Stimulated activated CD4-positive, alpha-beta T cell treated with anti-CD3 and anti-CD28 coated beads, Interleukin-1b, Interleukin-23, amount 100 ng/mL, for 24 hours (primary cell): ENCODE measurements around the gene MID1.

Experiments
- DNase-seq, 4 experiments: peaks; one replicate each; pipeline ENCODE4 v3.0.0-alpha.2; 2020; ENCODE audit warnings: low read depth in 4 of 4, low spot score in 1 of 4

MID1 gene

DNA sequence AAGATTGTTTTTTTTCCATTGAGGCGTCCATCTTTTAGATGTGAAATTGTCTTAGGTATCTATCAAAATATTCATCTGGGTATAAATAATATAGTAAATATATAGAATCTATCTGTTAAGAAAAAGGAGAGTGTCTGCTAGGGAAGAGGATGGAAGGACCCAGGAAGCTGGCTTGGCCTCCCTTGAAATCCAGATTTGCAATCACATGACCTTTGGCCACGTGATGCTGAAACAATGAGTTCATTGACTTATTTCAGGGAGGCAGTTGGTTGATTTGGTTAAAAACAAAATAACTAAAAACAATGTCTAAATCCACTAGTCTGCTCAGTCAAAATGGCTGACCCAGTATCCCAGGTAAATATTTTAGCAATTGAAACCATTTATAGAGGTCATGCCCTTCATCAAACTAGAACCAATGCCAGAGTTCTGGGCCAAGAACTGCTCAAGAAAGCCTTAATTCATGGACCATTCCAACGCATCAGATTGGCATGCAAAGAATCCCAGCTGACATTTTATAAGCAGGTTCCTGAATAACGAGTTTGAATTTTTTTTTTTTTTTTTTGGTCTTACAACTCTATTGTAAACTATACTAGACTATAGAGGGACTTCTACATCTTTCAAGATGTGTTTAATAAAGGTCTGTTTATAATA lies 172.7 kb downstream of the MID1 start:
- no peak for DNase-seq

- no peak for DNase-seq
These were observed 176.2 kb downstream of the MID1 start for GRCh38 chrX:10444204-10444603.

DNA sequence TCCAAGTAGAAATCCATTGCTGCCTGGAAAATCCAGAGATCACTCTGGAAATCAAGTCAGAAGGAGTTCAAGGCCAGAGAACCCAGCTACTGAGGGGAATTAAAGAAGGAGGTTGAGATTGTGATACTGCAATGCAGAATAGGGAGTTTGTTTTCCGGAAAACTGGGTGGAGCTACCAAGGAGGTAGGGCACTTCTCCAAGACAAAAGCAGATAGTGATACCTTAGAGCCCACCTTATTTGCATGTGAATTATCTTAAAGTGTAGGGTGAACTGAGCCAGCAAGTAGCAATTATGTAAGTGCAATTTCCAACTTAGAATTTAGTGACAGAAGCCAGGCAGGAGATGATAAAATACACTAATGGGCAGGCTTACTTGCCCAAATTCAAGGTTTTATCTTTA lies 178.9 kb downstream of the MID1 start:
- DNase-seq, result no peak

- no peak for DNase-seq
These were observed 187.0 kb downstream of the MID1 start for GRCh38 chrX:10433296-10433965.

DNA sequence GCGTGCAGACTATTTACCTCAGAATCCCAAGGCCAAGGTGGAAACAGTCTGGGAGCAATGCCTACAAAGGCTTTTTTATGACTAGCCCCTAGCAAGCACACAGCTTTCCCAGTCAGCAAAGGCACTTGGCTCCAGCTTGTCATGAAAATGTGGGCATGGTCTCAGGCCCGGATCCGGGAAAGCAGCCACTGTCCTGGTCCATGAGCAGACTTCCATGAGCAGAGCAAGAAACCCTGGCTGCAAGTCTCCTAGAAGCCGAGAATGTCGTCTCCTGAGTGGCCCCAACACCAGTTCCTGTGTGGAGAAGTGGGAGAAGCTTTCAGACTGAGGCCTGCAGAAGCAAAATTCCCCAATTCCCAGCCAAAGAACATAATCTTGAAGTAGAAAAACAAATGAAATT lies 190.5 kb downstream of the MID1 start:
- no peak for DNase-seq

DNA sequence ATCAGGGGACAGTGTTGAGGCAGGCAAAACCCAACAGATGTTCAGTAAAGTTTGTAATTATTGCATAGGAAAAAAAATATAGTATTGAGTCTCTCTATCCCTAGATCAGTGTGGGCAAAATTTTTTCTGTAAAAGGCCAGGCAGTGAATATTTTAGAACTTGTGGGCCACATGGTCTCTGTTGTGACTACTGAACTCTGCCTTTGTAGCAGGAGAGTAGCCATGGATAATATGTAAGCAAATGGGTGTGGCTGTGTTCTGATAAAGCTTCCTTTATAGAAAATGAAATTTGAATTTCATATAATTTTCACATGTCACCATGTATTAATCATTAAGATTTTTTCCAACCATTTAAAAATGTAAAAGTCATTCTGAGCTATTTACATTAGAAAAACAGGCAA lies 193.1 kb downstream of the MID1 start:
- no peak for DNase-seq

GRCh38 chrX:10423716-10424115 lies 196.7 kb downstream of the MID1 start:
- DNase-seq, result no peak

- no peak for DNase-seq
These were observed 200.3 kb downstream of the MID1 start for GRCh38 chrX:10420134-10420533.

- no peak for DNase-seq
These were observed 204.0 kb downstream of the MID1 start for GRCh38 chrX:10416424-10416823.

DNA sequence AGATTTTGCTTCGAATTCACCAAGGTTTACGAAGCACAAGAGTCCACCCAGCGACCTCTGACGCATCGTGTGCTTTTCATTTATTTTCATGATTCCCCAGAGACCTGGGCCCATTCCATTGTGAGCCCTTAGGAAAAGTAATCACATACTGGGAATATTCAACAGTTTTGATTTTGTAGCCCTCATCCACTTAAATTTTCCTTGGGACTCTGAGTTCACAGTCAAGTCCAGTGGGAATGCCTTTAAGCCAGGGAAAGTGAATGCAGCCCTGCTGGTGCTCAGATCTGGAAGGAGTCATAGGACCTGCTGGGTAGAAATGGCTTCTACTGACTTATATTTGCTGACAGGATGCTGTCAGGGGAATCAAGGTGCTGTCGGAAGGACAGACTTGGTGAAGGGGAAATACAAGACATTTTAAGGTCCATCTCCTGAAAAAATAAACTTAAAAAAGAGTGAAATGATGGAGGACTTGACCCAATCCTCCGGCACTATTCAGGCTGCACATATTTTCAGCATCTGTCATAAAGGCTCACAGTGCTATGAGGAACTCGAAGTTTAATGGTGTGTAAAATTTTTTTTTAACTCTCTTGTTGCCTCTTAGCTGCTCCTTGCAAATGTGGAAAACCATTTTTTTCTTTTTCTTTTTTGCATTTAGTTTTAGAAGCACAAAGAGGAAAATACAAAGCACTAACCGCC lies 204.9 kb downstream of the MID1 start:
- no peak for DNase-seq

GRCh38 chrX:10414862-10415261 lies 205.5 kb downstream of the MID1 start:
- DNase-seq, result no peak

DNA sequence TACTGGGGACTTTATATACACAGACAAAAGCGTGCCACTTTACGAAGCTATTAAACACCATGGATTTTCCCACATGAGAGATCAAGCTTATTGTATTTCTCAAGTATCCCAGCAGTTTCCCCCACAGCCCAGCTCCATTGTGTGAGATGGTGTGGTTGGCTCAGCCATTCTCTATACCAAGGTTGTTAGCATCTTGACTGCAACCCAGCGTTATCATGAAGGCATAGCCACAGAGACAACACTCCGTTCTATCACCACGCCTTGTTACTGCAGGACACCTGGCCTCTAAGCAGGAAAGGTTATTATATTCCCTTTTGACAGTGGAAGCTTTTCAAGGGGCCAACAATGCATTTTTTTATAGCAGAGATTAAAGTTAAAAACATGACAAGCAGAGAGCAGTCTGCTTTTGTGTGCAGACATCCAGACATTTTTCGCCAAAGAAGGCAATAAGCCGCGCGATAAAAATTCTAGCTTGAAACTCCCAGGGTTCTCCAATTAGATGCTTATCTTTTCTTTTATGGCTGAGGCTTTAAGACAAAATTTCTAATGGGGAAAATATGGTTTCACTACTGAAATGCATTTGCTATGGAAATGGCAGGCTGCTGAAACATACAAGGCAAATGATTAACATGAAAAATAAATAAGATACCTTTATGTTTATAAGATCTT lies 206.1 kb downstream of the MID1 start:
- DNase-seq, result no peak

- no peak for DNase-seq
These were observed 215.9 kb downstream of the MID1 start for GRCh38 chrX:10404436-10404835.

GRCh38 chrX:10401239-10401638 lies 219.1 kb downstream of the MID1 start:
- no peak for DNase-seq

DNA sequence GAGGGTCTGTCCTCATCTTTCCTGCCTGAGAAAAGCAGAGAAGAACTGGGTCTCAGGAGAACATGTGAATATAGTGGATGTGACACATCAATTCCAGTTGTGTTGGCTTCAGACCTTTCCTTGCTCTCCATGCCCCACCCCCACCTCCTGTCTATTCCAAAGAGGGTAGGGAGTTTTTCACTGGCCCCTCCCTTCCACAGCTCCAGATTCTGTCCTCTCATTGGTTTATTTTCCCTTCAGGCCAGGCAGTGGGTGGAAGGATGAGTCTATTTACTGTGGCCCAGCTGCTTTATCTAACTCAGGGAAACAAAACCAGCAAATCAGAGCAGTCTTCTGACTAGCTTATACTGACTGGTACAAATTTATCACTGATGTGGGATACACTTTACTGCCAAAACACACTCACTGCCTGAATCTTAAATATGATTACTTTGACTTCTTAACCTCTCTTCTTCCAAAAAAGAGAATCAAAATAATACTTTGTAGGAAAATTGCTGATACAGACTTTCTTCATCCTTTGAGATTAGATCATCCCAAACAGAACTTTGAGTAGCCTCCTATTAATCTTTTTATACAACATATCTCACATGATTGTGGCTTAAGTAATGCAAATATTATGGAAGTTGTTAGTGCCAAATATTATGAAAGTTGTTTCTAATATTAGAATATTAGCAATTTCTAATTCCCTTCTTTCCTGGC lies 221.2 kb downstream of the MID1 start:
- no peak for DNase-seq

DNA sequence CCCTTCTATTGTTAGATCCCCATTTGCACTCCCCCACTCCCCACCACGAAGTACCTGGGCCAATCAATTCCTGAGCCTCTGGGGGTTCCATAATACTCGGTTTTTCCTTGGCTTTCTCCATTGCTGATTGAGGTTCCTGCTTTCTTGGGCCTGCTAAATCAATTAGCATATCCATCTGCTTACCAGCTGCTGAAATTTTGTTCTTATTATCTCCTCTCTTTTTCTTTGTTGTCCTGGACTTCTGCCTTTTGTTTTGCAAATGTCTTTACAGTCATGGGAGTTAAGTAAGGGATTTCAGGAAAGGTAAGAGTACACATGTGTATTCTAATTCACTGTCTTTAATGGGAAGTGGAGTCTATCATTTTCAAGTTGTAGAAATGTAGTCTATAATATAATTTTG lies 222.2 kb downstream of the MID1 start:
- no peak for DNase-seq

DNA sequence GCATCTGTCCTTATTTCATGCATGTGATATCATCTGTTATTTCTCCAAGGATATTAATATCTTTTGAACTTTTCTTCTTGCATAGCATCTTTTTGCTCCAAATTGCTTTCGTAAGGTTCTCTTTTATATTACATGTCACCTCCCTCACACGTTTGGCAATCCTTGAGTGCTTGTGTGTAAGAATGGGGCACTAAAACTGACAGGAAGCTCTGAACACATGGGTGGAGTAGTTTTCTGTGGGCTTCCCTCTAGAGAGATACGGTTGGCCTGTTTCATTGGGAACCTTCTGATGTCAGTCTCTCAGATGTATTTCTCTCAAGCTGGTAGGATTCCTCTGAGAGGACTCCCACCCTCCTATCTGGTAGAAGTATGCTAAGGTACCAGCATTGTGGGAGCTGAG lies 223.0 kb downstream of the MID1 start:
- no peak for DNase-seq

GRCh38 chrX:10395643-10396042 lies 224.7 kb downstream of the MID1 start:
- no peak for DNase-seq
